Left renal pelvis (tissue), 4 donors: ENCODE results near the gene UNC50. TPM values are rescaled to one million over a fixed set of nuclear protein-coding genes. Genes with fewer than 3 reads are reported as not detected.
A peak's percentile ranks its signal among the peaks of the same experiment; 100 is the strongest.

Experiments used
- DNase-seq, 4 donors: peaks; one replicate each; pipeline ENCODE4 v3.0.0-alpha.2; 2013; ENCODE audit warnings: low read depth in 4 of 4, low spot score in 3 of 4
- polyA plus RNA-seq, 4 donors: library from polyadenylated mRNA; unstranded; fragments of 120-200 nt; gene quantifications; one replicate each; pipeline ENCODE4 v1.2.1, GENCODE V29; 2013; ENCODE audit not compliant: insufficient read length in 4 of 4

UNC50 gene
- 10 to 100 TPM; 54.4 to 80.2 (median 70.5) TPM for polyA plus RNA-seq

- DNase-seq, result peak; percentile 75 to 87 (median 80)
These were observed at the start of gene UNC50, which contains the start of gene COA5 for GRCh38 chr2:98608116-98608961. Gene UNC50, plus strand, starts transcription at chr2:98608589. Its CDS starts 1,171 bp downstream, at chr2:98609760. Gene COA5, minus strand, starts transcription at chr2:98608512. Its CDS starts 107 bp downstream, at chr2:98608405.

- DNase-seq, result no peak
These were observed 49.4 kb upstream of the UNC50 start for GRCh38 chr2:98558852-98559530.

- DNase-seq, result no peak
These were observed 48.8 kb upstream of the UNC50 start for GRCh38 chr2:98559581-98559980.

GRCh38 chr2:98560256-98560771 lies 48.1 kb upstream of the UNC50 start:
- no peak for DNase-seq

GRCh38 chr2:98561018-98561417 lies 47.4 kb upstream of the UNC50 start:
- no peak for DNase-seq

- no peak for DNase-seq
These were observed 46.3 kb upstream of the UNC50 start for GRCh38 chr2:98561902-98562695.

- no peak for DNase-seq
These were observed 45.0 kb upstream of the UNC50 start for GRCh38 chr2:98563394-98563793.

GRCh38 chr2:98564541-98565132 lies 43.8 kb upstream of the UNC50 start:
- no peak for DNase-seq

- DNase-seq, result no peak
These were observed 43.0 kb upstream of the UNC50 start for GRCh38 chr2:98565286-98565860.

GRCh38 chr2:98565941-98566340 lies 42.4 kb upstream of the UNC50 start:
- no peak for DNase-seq

- no peak for DNase-seq
These were observed 40.0 kb upstream of the UNC50 start for GRCh38 chr2:98568161-98568956.

- no peak for DNase-seq
These were observed 39.1 kb upstream of the UNC50 start for GRCh38 chr2:98569197-98569793.

- DNase-seq, result no peak
These were observed 38.5 kb upstream of the UNC50 start for GRCh38 chr2:98569915-98570314.

GRCh38 chr2:98570356-98570755 lies 38.0 kb upstream of the UNC50 start:
- no peak for DNase-seq

- no peak for DNase-seq
These were observed 37.2 kb upstream of the UNC50 start for GRCh38 chr2:98571121-98571701.

GRCh38 chr2:98571796-98572195 lies 36.6 kb upstream of the UNC50 start:
- DNase-seq, result no peak

GRCh38 chr2:98572211-98572610 lies 36.2 kb upstream of the UNC50 start:
- no peak for DNase-seq

- DNase-seq, result no peak
These were observed 35.7 kb upstream of the UNC50 start for GRCh38 chr2:98572676-98573075.
